GM19397 (cell line): Measurements from ENCODE around the gene USP14.

Experiments used
- ATAC-seq: cut with Tn5 transposase; IDR thresholded peaks from one replicate; pipeline ENCODE4 v1.9.1; 2021; ENCODE audit warnings: mild to moderate bottlenecking, moderate library complexity; ENCODE audit not compliant: unreplicated experiment

Gene USP14

DNA sequence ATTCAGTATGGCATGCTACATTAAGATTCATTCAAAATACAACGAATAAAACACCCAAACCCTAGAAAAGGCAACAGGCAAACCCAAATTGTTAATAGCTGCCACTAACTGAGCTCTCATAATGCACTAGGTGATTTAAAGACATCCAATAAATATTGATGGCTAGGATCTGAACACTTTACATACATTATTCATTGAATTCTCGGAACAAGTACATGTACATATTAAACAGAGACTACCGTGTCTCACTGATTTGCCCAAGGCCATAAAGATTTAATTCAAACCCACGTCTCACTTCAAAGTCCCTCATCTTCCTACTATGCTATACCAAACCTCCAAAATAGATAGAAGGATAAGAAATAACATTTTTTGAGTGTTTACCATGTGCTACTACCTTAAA, 67.4 kb downstream of the USP14 start:
- ATAC-seq, result no peak

DNA sequence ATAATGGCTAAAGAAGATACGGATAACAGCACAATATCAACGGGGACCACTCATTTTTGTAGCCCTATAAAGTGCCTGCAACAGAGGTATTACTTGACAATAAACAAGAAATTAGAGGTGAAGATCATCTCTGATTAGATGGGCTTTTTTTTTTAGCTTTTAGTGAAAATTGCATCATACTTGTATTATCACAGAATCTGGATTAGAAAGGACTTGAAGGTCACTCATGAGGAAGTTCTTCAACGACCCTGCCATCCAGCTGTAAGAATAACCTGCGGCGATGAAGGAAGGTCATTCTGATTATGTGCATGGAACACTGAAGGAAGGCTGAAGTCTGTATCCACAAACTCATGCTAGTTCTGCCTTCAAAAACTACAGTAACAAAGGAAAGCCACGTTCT, 69.0 kb downstream of the USP14 start:
- no peak for ATAC-seq

DNA sequence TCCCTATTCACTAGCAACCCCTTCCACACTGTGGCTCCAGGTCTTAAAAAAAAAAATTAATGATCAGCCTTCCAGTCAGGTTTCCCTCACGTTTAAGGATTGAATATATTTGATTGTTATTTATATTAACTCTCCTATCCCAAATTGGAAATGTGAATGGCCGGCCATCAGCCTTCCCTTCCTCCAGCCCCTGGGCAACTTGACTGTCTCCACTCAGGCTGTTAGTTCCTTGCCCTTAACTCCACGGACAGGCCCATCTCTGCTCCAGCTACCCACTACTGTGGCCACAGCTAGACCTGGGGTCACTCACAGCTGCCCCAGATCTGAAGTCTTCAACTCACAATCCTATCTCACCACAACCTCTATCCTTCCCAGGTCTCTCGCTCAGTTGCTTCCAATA, 69.5 kb downstream of the USP14 start:
- no peak for ATAC-seq

DNA sequence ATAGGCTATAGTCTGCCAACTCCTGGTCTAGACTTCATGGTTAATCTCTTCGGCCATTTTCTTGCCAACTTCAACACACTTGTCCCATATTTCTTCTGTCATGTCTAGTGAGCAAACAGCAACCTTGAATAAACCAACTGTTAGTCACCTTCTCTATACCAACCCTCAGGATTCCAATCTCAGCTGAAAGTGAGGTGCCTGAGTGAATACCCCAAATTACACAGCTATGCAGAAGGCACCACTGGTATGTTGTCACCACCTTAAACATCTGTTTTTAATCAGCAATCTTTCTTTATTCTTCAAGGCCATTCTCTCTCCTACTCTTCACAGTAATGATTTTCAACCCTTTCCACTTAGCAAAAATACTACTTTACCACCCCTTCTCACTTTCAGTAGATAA, 70.2 kb downstream of the USP14 start:
- ATAC-seq, result no peak

DNA sequence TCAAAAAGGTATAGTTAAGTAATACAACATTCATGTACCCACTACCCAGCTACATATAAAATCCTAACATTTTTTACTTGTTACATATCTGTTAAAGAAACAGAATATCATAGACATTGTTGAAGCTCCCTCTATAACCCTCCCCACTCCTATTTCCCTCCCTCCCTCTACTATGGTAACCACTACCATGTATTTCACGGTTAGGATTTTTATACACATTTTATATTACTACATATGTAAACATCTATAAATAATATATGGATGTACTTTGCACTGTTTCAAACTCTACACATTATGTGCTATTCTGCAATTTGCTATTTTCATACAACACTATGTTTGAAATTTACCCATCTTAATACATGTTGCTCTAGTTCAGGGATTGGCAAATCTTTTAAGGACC, 73.2 kb downstream of the USP14 start:
- no peak for ATAC-seq

DNA sequence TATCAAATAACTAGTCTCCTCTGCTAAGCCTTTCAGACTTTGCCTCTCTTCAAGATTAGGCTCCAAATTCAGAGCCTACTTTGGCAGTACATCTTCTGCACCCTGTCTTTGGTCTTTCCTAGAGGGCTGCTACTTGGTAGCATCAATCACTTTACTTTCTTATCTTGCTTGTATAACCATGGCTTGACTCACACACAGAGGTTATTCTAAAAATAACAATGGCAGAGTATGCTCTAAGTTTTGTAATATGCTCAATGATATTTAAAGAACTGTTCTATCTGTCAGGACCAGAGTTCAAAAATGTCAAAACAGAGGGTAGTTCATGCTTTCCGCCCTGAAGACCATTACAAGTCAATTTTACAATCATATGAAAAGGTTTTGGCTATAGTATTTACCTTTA, 81.8 kb downstream of the USP14 start:
- no peak for ATAC-seq

DNA sequence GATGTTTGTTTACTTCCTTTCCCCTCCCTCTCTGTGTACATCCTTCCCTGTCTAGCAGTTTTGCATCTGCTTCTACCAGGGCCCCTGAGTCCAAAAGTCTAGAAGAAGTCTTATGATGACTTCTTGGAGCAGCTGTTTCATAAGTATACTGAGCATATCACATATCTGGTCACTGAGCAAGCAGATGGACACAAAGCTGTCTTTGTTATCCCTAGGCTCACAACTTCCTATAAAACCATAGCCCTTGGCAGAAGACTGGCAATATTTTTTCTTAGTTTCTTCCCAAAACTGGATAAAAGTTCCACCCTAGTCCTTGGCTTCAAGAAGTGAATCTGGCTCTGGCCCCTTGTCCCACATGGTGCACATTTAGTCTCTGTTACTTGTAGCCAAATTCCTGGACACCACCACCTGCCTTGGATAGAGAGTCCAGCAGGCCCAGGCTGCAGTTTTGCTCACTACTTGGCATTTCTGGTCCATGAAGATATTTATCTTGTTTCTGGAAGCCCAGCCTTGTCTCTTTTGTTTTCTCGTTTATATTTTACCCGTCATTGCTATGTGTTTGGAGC, 87.0 kb downstream of the USP14 start:
- no peak for ATAC-seq

DNA sequence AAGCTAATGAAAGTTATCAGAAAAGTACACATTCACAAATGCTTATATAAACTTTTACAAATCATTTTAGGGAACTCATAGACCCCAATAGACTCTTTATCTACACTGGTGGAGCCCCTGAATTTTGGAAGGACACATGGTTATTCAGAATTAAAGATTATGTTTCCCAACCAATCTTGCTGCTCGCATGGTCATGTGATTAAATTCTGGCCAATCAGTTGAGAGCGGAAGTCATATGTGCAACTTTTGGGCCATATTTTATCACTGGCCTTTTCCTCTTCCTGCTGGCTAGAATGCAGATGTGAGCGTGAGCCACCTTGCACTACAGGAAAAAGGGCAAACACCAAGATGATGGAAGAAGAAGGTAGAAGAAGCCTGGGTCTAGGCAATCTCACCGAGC, 89.7 kb downstream of the USP14 start:
- no peak for ATAC-seq

DNA sequence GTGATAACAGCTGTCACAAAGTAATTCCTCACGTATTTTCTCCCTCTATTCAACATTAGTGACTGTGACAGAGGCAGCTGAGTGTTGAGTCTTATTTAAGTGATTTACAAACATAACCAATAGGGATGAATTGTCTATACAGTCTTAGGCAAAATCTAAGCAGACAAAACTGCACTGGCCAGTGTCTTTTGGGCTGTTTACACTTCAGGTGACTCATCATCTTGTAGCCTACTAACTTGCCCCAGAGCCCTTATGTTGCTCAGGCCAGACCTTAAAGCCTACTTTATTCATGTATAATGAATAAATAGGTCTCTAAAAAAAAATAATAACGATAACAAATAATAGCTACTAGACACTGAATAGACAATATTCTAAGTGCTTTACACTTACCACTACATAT, 92.3 kb downstream of the USP14 start:
- no peak for ATAC-seq

DNA sequence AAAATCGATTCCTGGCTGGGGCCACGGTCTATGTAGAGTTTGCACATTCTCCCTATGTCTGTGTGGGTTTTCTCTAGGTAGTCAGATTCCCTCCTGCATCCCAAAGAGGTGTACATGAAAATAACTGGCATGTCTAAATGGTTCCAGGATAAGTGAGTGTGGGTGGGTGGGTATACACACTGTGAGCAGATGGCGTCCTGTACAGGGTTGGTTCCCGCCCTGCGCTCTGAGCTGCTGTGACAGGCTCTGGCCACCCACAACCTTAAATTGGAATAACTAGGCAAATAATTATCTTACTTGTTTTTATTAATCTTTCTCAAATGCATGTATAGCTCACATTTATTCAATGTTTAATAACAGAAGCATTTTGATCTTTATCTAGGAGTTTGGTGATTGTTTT, 93.2 kb downstream of the USP14 start:
- ATAC-seq, result no peak

DNA sequence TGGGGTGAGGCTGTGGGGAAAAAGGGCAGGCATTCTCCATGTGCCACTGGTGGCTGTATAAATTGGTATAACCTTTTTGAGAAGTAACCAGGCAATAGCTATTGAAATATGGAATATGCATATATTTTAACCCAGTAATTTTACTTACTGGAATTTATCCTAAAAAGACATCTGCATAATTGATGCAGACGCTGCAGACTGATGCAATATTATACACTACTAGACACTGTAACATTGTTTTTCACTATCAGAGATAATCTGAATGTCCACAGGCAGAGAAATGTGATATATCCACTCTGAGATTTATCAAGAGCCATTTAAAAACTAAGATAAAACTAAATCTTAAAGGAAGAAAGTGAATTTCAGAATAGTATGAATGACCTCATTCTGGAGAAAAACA, 94.8 kb downstream of the USP14 start:
- no peak for ATAC-seq

DNA sequence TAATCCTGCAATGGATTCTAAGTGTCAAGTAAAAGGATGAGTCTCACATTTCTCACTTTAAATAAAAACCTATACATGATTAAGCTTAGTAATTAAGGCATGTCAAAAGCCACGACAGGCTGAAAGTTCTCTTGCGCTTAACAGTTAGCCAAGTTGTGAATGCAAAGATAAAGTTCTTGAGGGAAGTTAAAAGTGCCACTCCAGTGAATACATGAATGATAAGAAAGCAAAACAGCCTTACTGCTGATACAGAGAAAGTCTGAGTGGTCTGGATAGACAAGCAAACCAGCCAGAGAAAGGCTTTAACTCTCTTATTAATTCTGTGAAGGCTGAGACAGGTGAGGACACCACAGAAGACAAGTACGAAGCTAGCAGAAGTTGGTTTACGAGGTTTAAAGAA, 96.8 kb downstream of the USP14 start:
- no peak for ATAC-seq

DNA sequence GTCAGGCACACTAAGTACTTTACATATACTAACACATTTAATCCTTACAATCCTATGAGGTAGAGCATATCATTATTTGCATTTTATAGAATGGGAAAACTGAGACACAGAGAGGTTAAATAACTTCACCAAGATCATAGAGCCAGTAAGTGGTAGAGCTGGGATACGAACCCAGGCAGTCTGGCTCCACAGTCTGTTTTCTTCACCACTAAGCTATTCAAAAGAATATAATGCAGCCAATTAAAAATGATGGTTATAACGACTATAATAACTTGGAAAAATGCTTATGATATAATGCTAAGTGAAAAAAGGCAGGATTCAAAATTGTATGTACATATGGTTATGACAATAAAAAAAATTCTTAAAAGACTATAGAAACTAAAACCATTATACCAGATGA, 102.2 kb downstream of the USP14 start:
- no peak for ATAC-seq

DNA sequence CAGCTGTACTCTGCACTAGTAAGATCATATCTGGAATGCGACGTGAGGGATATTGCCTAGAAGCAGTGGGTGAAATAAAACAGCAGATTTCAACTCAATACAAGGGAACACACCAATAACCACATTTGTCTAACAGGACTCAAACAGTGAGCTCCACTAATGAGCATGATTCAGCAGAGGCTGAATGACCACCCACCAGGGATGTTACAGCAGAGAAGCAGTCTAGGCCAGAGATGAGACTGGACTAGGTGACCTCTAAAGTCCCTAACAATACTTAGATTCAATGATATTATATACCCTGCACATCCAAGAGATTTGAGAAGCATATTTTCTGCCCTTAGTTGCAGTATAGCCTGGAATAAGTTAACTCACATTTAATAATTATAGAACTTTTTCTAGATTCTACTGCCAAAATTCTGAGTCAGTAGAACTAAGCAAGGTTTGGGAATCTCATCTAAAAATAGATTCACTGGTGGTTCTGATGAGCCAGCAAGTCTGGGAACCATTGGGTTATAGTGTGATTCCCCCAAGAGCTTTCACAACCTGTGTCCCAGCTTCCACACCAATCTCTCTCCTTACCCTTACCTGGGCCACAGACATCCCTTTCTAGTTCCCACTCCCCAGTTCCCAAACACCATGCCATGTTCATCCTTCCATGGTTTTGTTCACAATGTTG, 103.2 kb downstream of the USP14 start:
- ATAC-seq, result no peak
